HepG2 (cell line): ENCODE measurements around the gene CD96. TPM values are rescaled to one million over a fixed set of nuclear protein-coding genes. Genes with fewer than 3 reads are reported as not detected.

Source experiments
- ATAC-seq: fragments of 200-7000 bp; cut with Tn5 transposase; 3 replicates; pipeline ENCODE4 v1.9.1; 2020; ENCODE audit warnings: mild to moderate bottlenecking, moderate library complexity
- BruUV-seq: library from RNA; stranded (reverse); fragments of 400-500 nt; replicated peaks from 2 replicates; lab custom pipeline; 2021; lab: Mats Ljungman, UMichigan
- CTCF ChIA-PET: fragments of 300-600 bp; formaldehyde crosslinking; extraction: SDS; loops from one replicate; lab custom pipeline; 2021; ENCODE audit warnings: low total read pairs, inconsistent platforms, low intra/inter-chr PET ratio; lab: Yijun Ruan, JAX
- POLR2A ChIA-PET: fragments of 350-600 bp; sonication (Branson Sonifier 250); formaldehyde crosslinking; loops from one replicate; lab custom pipeline; 2020; ENCODE audit warnings: antibody characterized with exemption, inconsistent platforms; lab: Yijun Ruan, JAX
- DNase-seq: peaks from one replicate; pipeline ENCODE4 v3.0.0-alpha.2; 2015; ENCODE audit warnings: low spot score
- FAIRE-seq: peaks from 3 replicates; lab custom pipeline; 2011; peaks lifted over from hg19 to GRCh38; lab: Jason Lieb, UNC
- H2AFZ ChIP-seq: one replicate; pipeline ENCODE4 v1.6.1; 2011; ENCODE audit warnings: low read length, inconsistent platforms
- H3K27ac ChIP-seq: fragments of 300-600 bp; 3 replicates; pipeline ENCODE4 v1.8.0; 2011; ENCODE audit warnings: mixed run types, mild to moderate bottlenecking, mixed read lengths, low read length, inconsistent platforms; ENCODE audit not compliant: insufficient read depth; ENCODE audit errors: extremely low read length
- H3K27me3 ChIP-seq, 2 experiments: fragments of 200-600 bp in 1 of 2; 2 replicates in 1 of 2; 3 replicates in 1 of 2; pipeline versions ENCODE4 v1.6.0 to v1.8.0; 2011; ENCODE audit warnings: low read length in 2 of 2, mild to moderate bottlenecking in 2 of 2, moderate library complexity in 2 of 2, inconsistent platforms in 1 of 2; ENCODE audit not compliant: insufficient read depth in 2 of 2, control insufficient read depth in 1 of 2
- H3K36me3 ChIP-seq, 2 experiments: fragments of 200-600 bp in 1 of 2; replicated peaks in 1 of 2; 2 replicates in 1 of 2; 3 replicates in 1 of 2; pipeline versions ENCODE4 v1.5.1 to v1.8.0; 2011; ENCODE audit warnings: low read length in 2 of 2, inconsistent platforms in 1 of 2; ENCODE audit not compliant: insufficient read depth in 2 of 2, control insufficient read depth in 1 of 2
- H3K4me1 ChIP-seq: 2 replicates; pipeline ENCODE4 v1.5.1; 2012; ENCODE audit warnings: low read length, inconsistent platforms; ENCODE audit not compliant: insufficient read depth
- H3K4me2 ChIP-seq: 2 replicates; pipeline ENCODE4 v1.6.0; 2011; ENCODE audit warnings: low read depth, low read length, inconsistent platforms
- H3K4me3 ChIP-seq, 3 experiments: fragments of 200-600 bp in 1 of 3; sonication (generic), shearing (Covaris generic) in 1 of 3; replicated peaks in 1 of 3; 2 replicates each; pipeline ENCODE4 v1.5.1; 2011 to 2016; ENCODE audit warnings: low read length in 3 of 3, inconsistent platforms in 2 of 3, low read depth in 2 of 3, mild to moderate bottlenecking in 2 of 3, control low read depth in 1 of 3, mixed read lengths in 1 of 3; ENCODE audit not compliant: insufficient read depth in 1 of 3
- H3K79me2 ChIP-seq: one replicate; pipeline ENCODE4 v1.6.1; 2011; ENCODE audit warnings: low read length, inconsistent platforms; ENCODE audit not compliant: insufficient read depth
- H3K9ac ChIP-seq: 2 replicates; pipeline ENCODE4 v1.6.0; 2011; ENCODE audit warnings: mild to moderate bottlenecking, low read depth, low read length, inconsistent platforms; ENCODE audit not compliant: insufficient read depth
- H3K9me3 ChIP-seq: 2 replicates; pipeline ENCODE4 v1.5.1; 2012; ENCODE audit warnings: mild to moderate bottlenecking, low read length
- H4K20me1 ChIP-seq: 2 replicates; pipeline ENCODE4 v1.6.0; 2011; ENCODE audit warnings: inconsistent platforms, mild to moderate bottlenecking, low read length, moderate library complexity; ENCODE audit not compliant: insufficient read depth
- FOSL1 ChIP-seq: sonication (generic); formaldehyde crosslinking; IDR thresholded peaks from 2 replicates; pipeline ENCODE4 v1.9.0; 2021; ENCODE audit warnings: missing genetic modification reagents, borderline replicate concordance
- JARID2 ChIP-seq: sonication (generic); formaldehyde crosslinking; IDR thresholded peaks from 2 replicates; pipeline ENCODE4 v1.8.1; 2023; ENCODE audit warnings: missing genetic modification reagents, inconsistent platforms; ENCODE audit not compliant: insufficient replicate concordance
- MIXL1 ChIP-seq: IDR thresholded peaks from 2 replicates; pipeline ENCODE4 v1.6.1; 2016
- PCBP2 ChIP-seq: fragments of 200-400 bp; formaldehyde crosslinking; optimal IDR thresholded peaks from 2 replicates; pipeline ENCODE3; 2018; ENCODE audit warnings: low read length, low read depth; ENCODE audit not compliant: poor library complexity, severe bottlenecking
- TCF7 ChIP-seq: sonication (generic); IDR thresholded peaks from 2 replicates; pipeline ENCODE4 v1.6.1; 2016; ENCODE audit warnings: antibody characterized with exemption, low read depth
- ZBTB10 ChIP-seq: sonication (generic); formaldehyde crosslinking; IDR thresholded peaks from 2 replicates; pipeline ENCODE4 v1.4.0; 2020; ENCODE audit warnings: missing genetic modification reagents, borderline replicate concordance
- ZNF18 ChIP-seq: sonication (generic); formaldehyde crosslinking; IDR thresholded peaks from 2 replicates; pipeline ENCODE4 v1.8.0; 2022; ENCODE audit warnings: mild to moderate bottlenecking, missing genetic modification reagents; ENCODE audit not compliant: insufficient replicate concordance
- ZNF792 ChIP-seq: IDR thresholded peaks from 2 replicates; pipeline ENCODE4 v1.6.1; 2016
- WGBS: methylation state at CpG from one replicate; pipeline ENCODE4 v1.1.6; 2017; ENCODE audit warnings: low lambda C conversion rate; 5-methylcytosine and 5-hydroxymethylcytosine counted together
- in situ Hi-C: cut with HindIII; loops from 2 replicates; pipeline ENCODE4 v1.10.0; 2017; ENCODE audit warnings: low pct_unique_long_range_greater_than_20kb; ENCODE audit not compliant: extremely low pct_ligation_motif_present
- intact Hi-C: fragments of 100-400 bp; cut with micrococcal nuclease; formaldehyde crosslinking; loops from one replicate; pipeline ENCODE4 v1.10.0; 2022; ENCODE audit not compliant: unreplicated experiment
- polyA plus RNA-seq, 8 experiments: library from polyadenylated mRNA; depleted of rRNA in 3 of 8; stranded (reverse) in 7 of 8; unstranded in 1 of 8; fragments of >200 nt; fragmentation: Illumina TruSeq in 4 of 8; extraction: Trizol in 4 of 8; gene quantifications; 2 replicates each; pipeline versions ENCODE4 v1.2.1 to v1.2.3, GENCODE V29; 2011 to 2016; ENCODE audit warnings: low read depth in 4 of 8, missing spikeins in 1 of 8, mixed read lengths in 1 of 8; ENCODE audit not compliant: insufficient read depth in 1 of 8
- total RNA-seq, 5 experiments: library from RNA; depleted of rRNA; stranded (reverse); fragments of >200 nt; fragmentation: Illumina TruSeq; extraction: Trizol; gene quantifications; 2 replicates each; pipeline ENCODE4 v1.2.3, GENCODE V29; 2016; ENCODE audit warnings: low read depth in 1 of 5

The CD96 gene
- total and polyA plus RNA-seq, 2 of the 13 experiments (the other 11 are each of a cell fraction or from before 2014, with no cell fraction given), result not detected

- TF ChIP-seq ZBTB10 (CRISPR knock-in tag), result no peak
These were observed 54.3 kb downstream of the CD96 start (continued) for GRCh38 chr3:111596328-111596727.

- TF ChIP-seq ZNF792 (CRISPR knock-in tag) (no peak), JARID2 (CRISPR knock-in tag) (no peak), ZNF18 (CRISPR knock-in tag) (no peak), FOSL1 (CRISPR knock-in tag) (no peak), PCBP2 (no peak), MIXL1 (CRISPR knock-in tag) (no peak), TCF7 (no peak)
- FAIRE-seq, result no peak
- no peak overlapping the region for H3K27ac ChIP-seq
- no peaks in the 10 kb centered on the region for H3K9me3 ChIP-seq
- no peak overlapping the region for H3K4me3 ChIP-seq
- in situ Hi-C loops (no loop called here), intact Hi-C loops (no loop called here)
- ChIA-PET POLR2A (no interaction called here), CTCF (no interaction called here)
- H3K36me3 ChIP-seq, result no peaks in the 10 kb centered on the region
- no peak overlapping the region for H2AFZ ChIP-seq
- H3K79me2 ChIP-seq, result no peaks in the 10 kb centered on the region
- no peak overlapping the region for H3K4me2 ChIP-seq
- H3K27me3 ChIP-seq, result no peaks in the 10 kb centered on the region; a peak in 1 of 5 replicates
- no peaks in the 10 kb centered on the region for H4K20me1 ChIP-seq
- 0% methylated on average over 1 of the region's 1 CpG for WGBS
- no TSS peak for BruUV-seq
- DNase-seq, result no peak
- ATAC-seq, result no peak
- no peaks in the 10 kb centered on the region for H3K4me1 ChIP-seq
- H3K9ac ChIP-seq, result no peak overlapping the region
These were observed 56.1 kb downstream of the CD96 start for GRCh38 chr3:111598139-111598538.
